H9 (cell line): ENCODE measurements around the gene TFR2. TPM values are rescaled to one million over a fixed set of nuclear protein-coding genes. Genes with fewer than 3 reads are reported as not detected.

ENCODE experiments used
- DNase-seq: peaks from one replicate; pipeline ENCODE4 v3.0.0-alpha.2; 2017
- H2AFZ ChIP-seq: one replicate; pipeline ENCODE4 v1.6.1; 2013; ENCODE audit warnings: mild to moderate bottlenecking, low read length, control low read depth, moderate library complexity
- H2AK5ac ChIP-seq: 2 replicates; pipeline ENCODE4 v1.6.1; 2013; ENCODE audit warnings: low read length, control low read depth, mixed read lengths; ENCODE audit not compliant: insufficient read length
- H2BK120ac ChIP-seq: one replicate; pipeline ENCODE4 v1.6.1; 2013; ENCODE audit warnings: low read depth, mild to moderate bottlenecking, low read length, control low read depth, inconsistent platforms; ENCODE audit not compliant: poor library complexity, severe bottlenecking
- H2BK12ac ChIP-seq: 2 replicates; pipeline ENCODE4 v1.6.1; 2013; ENCODE audit warnings: low read length, control low read depth, mixed read lengths, low read depth; ENCODE audit not compliant: insufficient read length
- H2BK15ac ChIP-seq: 2 replicates; pipeline ENCODE4 v1.6.1; 2013; ENCODE audit warnings: low read depth, low read length, control low read depth
- H2BK20ac ChIP-seq: one replicate; pipeline ENCODE4 v1.6.1; 2013; ENCODE audit warnings: low read depth, mild to moderate bottlenecking, low read length, control low read depth, inconsistent platforms; ENCODE audit not compliant: poor library complexity, severe bottlenecking
- H2BK5ac ChIP-seq: 2 replicates; pipeline ENCODE4 v1.6.1; 2013; ENCODE audit warnings: low read length, control low read depth, mixed read lengths; ENCODE audit not compliant: insufficient read length
- H3K14ac ChIP-seq: 2 replicates; pipeline ENCODE4 v1.6.1; 2013; ENCODE audit warnings: low read length, control low read depth; ENCODE audit not compliant: insufficient read depth
- H3K18ac ChIP-seq: 2 replicates; pipeline ENCODE4 v1.6.1; 2013; ENCODE audit warnings: low read depth, mild to moderate bottlenecking, mixed read lengths, low read length, control low read depth; ENCODE audit not compliant: insufficient read length
- H3K23ac ChIP-seq: 2 replicates; pipeline ENCODE4 v1.6.1; 2013; ENCODE audit warnings: low read length, control low read depth, mixed read lengths, low read depth; ENCODE audit not compliant: insufficient read length
- H3K23me2 ChIP-seq: 2 replicates; pipeline ENCODE4 v1.6.1; 2013; ENCODE audit warnings: low read depth, mild to moderate bottlenecking, mixed read lengths, low read length, control low read depth; ENCODE audit not compliant: insufficient read length, poor library complexity, severe bottlenecking
- H3K27ac ChIP-seq: 2 replicates; pipeline ENCODE4 v1.5.1; 2013; ENCODE audit warnings: low read length, control low read depth, mixed read lengths, low read depth; ENCODE audit not compliant: insufficient read length
- H3K27me3 ChIP-seq: 2 replicates; pipeline ENCODE4 v1.6.1; 2013; ENCODE audit warnings: low read length, control low read depth, inconsistent platforms; ENCODE audit not compliant: insufficient read depth
- H3K4ac ChIP-seq: 2 replicates; pipeline ENCODE4 v1.6.1; 2013; ENCODE audit warnings: low read depth, mild to moderate bottlenecking, control low read depth, inconsistent platforms, low read length, moderate library complexity
- H3K4me1 ChIP-seq: 2 replicates; pipeline ENCODE4 v1.6.1; 2013; ENCODE audit warnings: low read length, control low read depth, inconsistent platforms; ENCODE audit not compliant: insufficient read depth
- H3K4me2 ChIP-seq: 2 replicates; pipeline ENCODE4 v1.6.1; 2013; ENCODE audit warnings: low read length, control low read depth, mixed read lengths; ENCODE audit not compliant: insufficient read length, insufficient read depth
- H3K56ac ChIP-seq: 2 replicates; pipeline ENCODE4 v1.6.1; 2013; ENCODE audit warnings: low read depth, mild to moderate bottlenecking, mixed read lengths, low read length, control low read depth; ENCODE audit not compliant: insufficient read length
- H3K79me1 ChIP-seq: 2 replicates; pipeline ENCODE4 v1.6.1; 2013; ENCODE audit warnings: low read depth, mild to moderate bottlenecking, moderate library complexity, low read length, control low read depth, inconsistent platforms; ENCODE audit not compliant: insufficient read depth, poor library complexity, severe bottlenecking
- H3K79me2 ChIP-seq: 2 replicates; pipeline ENCODE4 v1.6.1; 2013; ENCODE audit warnings: low read length, control low read depth, inconsistent platforms; ENCODE audit not compliant: insufficient read depth
- H3K9ac ChIP-seq: 2 replicates; pipeline ENCODE4 v1.6.1; 2013; ENCODE audit warnings: low read length, control low read depth, mixed read lengths; ENCODE audit not compliant: insufficient read length; ENCODE audit errors: extremely low read depth
- H3K9me3 ChIP-seq: one replicate; pipeline ENCODE4 v1.6.1; 2013; ENCODE audit warnings: low read depth, low read length, inconsistent platforms; ENCODE audit not compliant: control insufficient read depth
- H3T11ph ChIP-seq: one replicate; pipeline ENCODE4 v1.6.1; 2013; ENCODE audit warnings: mild to moderate bottlenecking, low read length, control low read depth, inconsistent platforms
- H4K20me1 ChIP-seq: one replicate; pipeline ENCODE4 v1.6.1; 2013; ENCODE audit not compliant: control insufficient read depth, insufficient read length, insufficient read depth
- H4K5ac ChIP-seq: 2 replicates; pipeline ENCODE4 v1.6.1; 2013; ENCODE audit warnings: low read depth, mild to moderate bottlenecking, mixed read lengths, low read length, control low read depth; ENCODE audit not compliant: insufficient read length
- H4K8ac ChIP-seq: replicated peaks from 2 replicates; pipeline ENCODE4 v1.6.1; 2013; ENCODE audit warnings: low read length, control low read depth, mixed read lengths, low read depth; ENCODE audit not compliant: insufficient read length
- H4K91ac ChIP-seq: 2 replicates; pipeline ENCODE4 v1.6.1; 2013; ENCODE audit warnings: low read depth, mild to moderate bottlenecking, moderate library complexity, mixed read lengths, low read length, control low read depth; ENCODE audit not compliant: insufficient read length
- H3K27ac Mint-ChIP-seq, 3 experiments: 2 replicates in 2 of 3; 3 replicates in 1 of 3; pipeline ENCODE4 v1.8.0; 2020 to 2021; ENCODE audit warnings: mixed read lengths in 3 of 3, mild to moderate bottlenecking in 1 of 3, moderate library complexity in 1 of 3
- H3K27me3 Mint-ChIP-seq: 2 replicates; pipeline ENCODE4 v1.8.0; 2021; ENCODE audit warnings: low read depth, mild to moderate bottlenecking, moderate library complexity, mixed read lengths
- H3K36me3 Mint-ChIP-seq, 3 experiments: 2 replicates in 2 of 3; 3 replicates in 1 of 3; pipeline ENCODE4 v1.8.0; 2020 to 2021; ENCODE audit warnings: low read depth in 3 of 3, mixed read lengths in 3 of 3; ENCODE audit not compliant: insufficient read depth in 1 of 3
- H3K4me1 Mint-ChIP-seq, 2 experiments: 2 replicates each; pipeline ENCODE4 v1.8.0; 2020; ENCODE audit warnings: mixed read lengths in 2 of 2
- H3K4me3 Mint-ChIP-seq, 2 experiments: 2 replicates in 1 of 2; 3 replicates in 1 of 2; pipeline ENCODE4 v1.8.0; 2020 to 2021; ENCODE audit warnings: mild to moderate bottlenecking in 2 of 2, mixed read lengths in 2 of 2, moderate library complexity in 1 of 2
- H3K9me3 Mint-ChIP-seq, 2 experiments: 2 replicates in 1 of 2; 3 replicates in 1 of 2; pipeline ENCODE4 v1.8.0; 2020; ENCODE audit warnings: mild to moderate bottlenecking in 2 of 2, mixed read lengths in 2 of 2, moderate library complexity in 1 of 2
- WGBS: extraction: QIAGEN DNeasy Blood & Tissue Kit; methylation state at CpG from one replicate; pipeline ENCODE4 v1.1.7; 2013; ENCODE audit warnings: missing lambda C conversion rate, low lambda C conversion rate, mixed read lengths; ENCODE audit not compliant: insufficient read length; ENCODE audit errors: extremely low coverage; 5-methylcytosine and 5-hydroxymethylcytosine counted together
- total RNA-seq: library from RNA; stranded (reverse); gene quantifications from 2 replicates; pipeline ENCODE4 v1.2.1, GENCODE V29; 2021
- TF ChIP-seq, protein P1 (sequence below): fragments of 200-600 bp; sonication (generic); conservative IDR thresholded peaks from 3 replicates; pipeline ENCODE4 v1.8.0; 2021; ENCODE audit warnings: antibody characterized with exemption, mild to moderate bottlenecking

The TFR2 gene
- total RNA-seq, 1 experiment from 2014 or later = 2.3 TPM

DNA sequence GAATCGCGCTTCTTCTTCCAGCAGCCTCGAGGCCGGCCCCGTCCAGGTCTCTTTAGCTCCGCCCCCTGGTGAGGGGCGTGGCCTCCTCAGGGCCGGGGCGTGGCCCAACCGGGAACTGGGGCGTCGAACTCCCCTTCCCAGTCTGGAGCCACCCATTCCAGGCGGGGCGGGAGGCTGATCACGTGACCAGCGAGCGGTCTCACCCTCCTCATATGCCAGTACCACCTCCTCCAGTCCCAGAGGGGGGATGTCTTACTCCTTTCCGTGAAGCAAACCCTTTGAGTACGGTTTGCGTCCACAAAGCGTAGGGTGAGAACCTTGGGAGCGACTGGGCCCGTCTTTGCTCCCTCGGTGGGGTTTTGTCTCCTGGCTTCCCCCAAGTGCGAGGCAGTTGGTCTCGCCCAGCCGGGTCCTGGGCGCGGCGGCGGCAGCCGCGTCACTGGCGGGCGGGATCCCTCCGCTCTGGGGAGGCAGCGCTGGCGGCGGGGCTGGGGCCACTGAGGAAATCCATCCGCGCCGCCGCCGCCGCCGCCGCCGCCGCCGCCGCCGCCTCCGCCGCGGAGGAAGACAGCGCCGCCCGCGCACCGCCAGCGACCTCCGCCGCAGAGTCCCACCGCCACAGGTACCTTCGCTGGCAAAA, 32.1 kb upstream of the TFR2 start, which contains the start of gene GNB2:
TSS of gene GNB2 (plus strand) at position 439 of the 640 bp plus-strand sequence. CDS start 2,526 bp downstream, outside the sequence.
- WGBS = no CpG with 5 or more reads among the region's 65 CpGs
- H3K27ac Mint-ChIP-seq = peak within 1 kb of the TSS; percentile 98 to 100 (median 99)
- no peak within 1 kb of the TSS for H2BK20ac ChIP-seq

More for the DNA sequence above, 32.1 kb upstream of the TFR2 start, which contains the start of gene GNB2:
- Histone ChIP-seq H2BK15ac (no peak within 1 kb of the TSS), H3K9me3 (no peaks in the 10 kb centered on the region), H2AK5ac (no peak within 1 kb of the TSS), H3K79me2 (no peaks in the 10 kb centered on the region), H2BK120ac (no peak within 1 kb of the TSS), H3K27me3 (no peaks in the 10 kb centered on the region), H2BK5ac (peak within 1 kb of the TSS; percentile 30), H3K79me1 (no peaks in the 10 kb centered on the region), H3K14ac (peak within 1 kb of the TSS; percentile 92), H2BK12ac (peak within 1 kb of the TSS; percentile 12), H4K8ac (no peak within 1 kb of the TSS), H3K4ac (no peak within 1 kb of the TSS), H4K5ac (peak within 1 kb of the TSS; percentile 23), H3K9ac (peak within 1 kb of the TSS; percentile 78), H3K23ac (no peak within 1 kb of the TSS), H3T11ph (no peak within 1 kb of the TSS), H2AFZ (no peak within 1 kb of the TSS), H3K56ac (no peak within 1 kb of the TSS), H4K20me1 (no peaks in the 10 kb centered on the region), H3K4me2 (peak within 1 kb of the TSS; percentile 75), H3K23me2 (peaks cover 20% of the 10 kb centered on the region), H4K91ac (no peak within 1 kb of the TSS), H3K4me1 (no peaks in the 10 kb centered on the region), H3K18ac (peak within 1 kb of the TSS; percentile 95), H3K27ac (peak within 1 kb of the TSS; percentile 86)
- peaks cover 8 to 16% (median 16%) of the 10 kb centered on the region in 3 experiments; a peak in 6 of 7 replicates for H3K36me3 Mint-ChIP-seq
- peaks cover 4 to 7% of the 10 kb centered on the region in 2 experiments; a peak in 3 of 4 replicates for H3K4me1 Mint-ChIP-seq
- TF ChIP-seq, protein P1, sequence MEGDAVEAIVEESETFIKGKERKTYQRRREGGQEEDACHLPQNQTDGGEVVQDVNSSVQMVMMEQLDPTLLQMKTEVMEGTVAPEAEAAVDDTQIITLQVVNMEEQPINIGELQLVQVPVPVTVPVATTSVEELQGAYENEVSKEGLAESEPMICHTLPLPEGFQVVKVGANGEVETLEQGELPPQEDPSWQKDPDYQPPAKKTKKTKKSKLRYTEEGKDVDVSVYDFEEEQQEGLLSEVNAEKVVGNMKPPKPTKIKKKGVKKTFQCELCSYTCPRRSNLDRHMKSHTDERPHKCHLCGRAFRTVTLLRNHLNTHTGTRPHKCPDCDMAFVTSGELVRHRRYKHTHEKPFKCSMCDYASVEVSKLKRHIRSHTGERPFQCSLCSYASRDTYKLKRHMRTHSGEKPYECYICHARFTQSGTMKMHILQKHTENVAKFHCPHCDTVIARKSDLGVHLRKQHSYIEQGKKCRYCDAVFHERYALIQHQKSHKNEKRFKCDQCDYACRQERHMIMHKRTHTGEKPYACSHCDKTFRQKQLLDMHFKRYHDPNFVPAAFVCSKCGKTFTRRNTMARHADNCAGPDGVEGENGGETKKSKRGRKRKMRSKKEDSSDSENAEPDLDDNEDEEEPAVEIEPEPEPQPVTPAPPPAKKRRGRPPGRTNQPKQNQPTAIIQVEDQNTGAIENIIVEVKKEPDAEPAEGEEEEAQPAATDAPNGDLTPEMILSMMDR = no peak
- H3K27me3 Mint-ChIP-seq = peaks cover 36% of the 10 kb centered on the region
- peak; percentile 99 for DNase-seq
- H3K9me3 Mint-ChIP-seq = no peaks in the 10 kb centered on the region
- peak within 1 kb of the TSS; percentile 83 to 92 for H3K4me3 Mint-ChIP-seq
